ENCODE data around the gene GFI1B.
"Not testable (repeated sequence)": the region's sequence is repeated elsewhere in the genome, so short reads cannot be mapped to it uniquely, and the experiment has no call there.

GFI1B gene

GRCh38 chr9:132996526-132996925, 18.0 kb downstream of the GFI1B start:
- TF ChIP-seq, protein P1, sequence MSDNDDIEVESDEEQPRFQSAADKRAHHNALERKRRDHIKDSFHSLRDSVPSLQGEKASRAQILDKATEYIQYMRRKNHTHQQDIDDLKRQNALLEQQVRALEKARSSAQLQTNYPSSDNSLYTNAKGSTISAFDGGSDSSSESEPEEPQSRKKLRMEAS (IDR thresholded peaks at IDR 0.05; ENCODE audit: low read depth, low read length): no peak
- TF ChIP-seq MYC (IDR thresholded peaks at IDR 0.05; ENCODE audit: low read depth, low read length): no peak
- no peak for DNase-seq (ENCODE audit: low read depth)

DNA sequence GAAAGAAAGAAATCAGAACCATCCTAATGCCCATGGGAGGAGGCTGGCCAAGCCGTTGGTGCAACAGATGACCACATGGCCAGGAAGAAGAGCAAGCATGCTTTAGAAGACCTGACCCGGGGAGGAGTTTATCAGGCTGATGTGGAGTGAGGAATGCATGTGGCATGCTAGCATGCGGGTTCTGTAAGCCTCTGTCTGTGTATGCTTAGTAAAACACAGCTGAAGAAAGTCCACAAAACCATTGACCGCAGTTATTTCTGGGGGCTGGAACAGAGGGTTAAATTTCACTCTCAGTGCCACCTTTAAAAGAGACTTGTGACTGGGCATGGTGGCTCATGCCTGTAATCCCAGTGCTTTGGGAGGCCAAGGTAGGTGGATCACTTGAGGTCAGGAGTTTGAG, 19.1 kb downstream of the GFI1B start:
- no peak for TF ChIP-seq CTCF (IDR thresholded peaks at IDR 0.05; ENCODE audit: low read depth, low read length)
- TF ChIP-seq, protein P1 (IDR thresholded peaks at IDR 0.05; ENCODE audit: low read depth, low read length): peak; percentile 62
- no peak for DNase-seq (ENCODE audit: low read depth)
- H3K4me3 ChIP-seq (ENCODE audit: low read depth, low read length): no peak overlapping the region

More at GRCh38 chr9:132996526-132996925, 18.0 kb downstream of the GFI1B start:
- no peak overlapping the region for H3K4me3 ChIP-seq (ENCODE audit: low read depth, low read length)

GRCh38 chr9:132998221-132998620, 19.7 kb downstream of the GFI1B start:
- not testable (repeated sequence) for H3K4me3 ChIP-seq (ENCODE audit: low read depth, low read length); DNase-seq (ENCODE audit: low read depth)

DNA sequence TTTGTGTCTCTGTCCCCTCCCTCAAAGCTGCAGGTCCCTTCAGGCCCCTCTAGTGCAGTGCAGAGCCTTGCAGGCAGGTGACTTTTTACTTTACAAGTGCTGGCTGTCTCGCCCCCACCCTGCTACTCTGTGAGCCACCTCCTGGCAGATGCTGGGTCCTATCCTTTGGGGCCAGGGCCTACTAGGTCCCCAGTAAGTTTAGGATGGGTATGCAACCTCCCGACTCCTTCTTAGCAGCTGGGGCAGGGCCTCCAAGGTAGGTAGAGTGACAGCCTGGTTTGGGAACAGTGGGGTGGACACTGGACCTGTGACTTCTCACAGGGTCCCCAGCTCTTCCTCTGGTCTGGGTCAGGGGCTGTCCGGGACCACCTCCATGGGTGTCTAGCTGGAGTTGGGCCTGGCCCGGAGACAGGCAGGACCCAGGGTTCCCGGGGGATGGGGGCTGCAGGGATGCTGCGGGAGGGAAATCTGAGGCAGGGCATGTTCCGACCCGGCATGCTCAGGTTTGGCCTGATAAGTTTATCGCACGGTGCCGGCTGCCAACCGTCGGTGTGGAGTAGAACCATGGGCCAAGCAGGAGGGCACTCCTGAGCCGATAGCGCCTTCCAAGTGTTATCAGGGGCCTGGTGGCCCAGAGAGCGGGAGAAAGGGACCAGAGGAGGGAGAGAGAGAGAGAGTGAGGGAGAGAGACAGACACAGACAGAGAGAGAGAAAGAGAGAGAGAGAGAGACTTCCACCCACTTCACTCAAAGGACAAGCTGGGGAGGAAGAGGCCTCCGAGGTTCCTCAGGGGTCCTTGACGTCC, 20.5 kb downstream of the GFI1B start:
- DNase-seq (ENCODE audit: low read depth): no peak
- H3K4me3 ChIP-seq (ENCODE audit: low read depth, low read length): no peak overlapping the region
- TF ChIP-seq, protein P1 (IDR thresholded peaks at IDR 0.05; ENCODE audit: low read depth, low read length): no peak
- TF ChIP-seq POLR2A (IDR thresholded peaks at IDR 0.05; ENCODE audit: extremely low read depth, insufficient read length) (no peak), CTCF (IDR thresholded peaks at IDR 0.05; ENCODE audit: low read depth, low read length) (no peak), MYC (IDR thresholded peaks at IDR 0.05; ENCODE audit: low read depth, low read length) (no peak)

DNA sequence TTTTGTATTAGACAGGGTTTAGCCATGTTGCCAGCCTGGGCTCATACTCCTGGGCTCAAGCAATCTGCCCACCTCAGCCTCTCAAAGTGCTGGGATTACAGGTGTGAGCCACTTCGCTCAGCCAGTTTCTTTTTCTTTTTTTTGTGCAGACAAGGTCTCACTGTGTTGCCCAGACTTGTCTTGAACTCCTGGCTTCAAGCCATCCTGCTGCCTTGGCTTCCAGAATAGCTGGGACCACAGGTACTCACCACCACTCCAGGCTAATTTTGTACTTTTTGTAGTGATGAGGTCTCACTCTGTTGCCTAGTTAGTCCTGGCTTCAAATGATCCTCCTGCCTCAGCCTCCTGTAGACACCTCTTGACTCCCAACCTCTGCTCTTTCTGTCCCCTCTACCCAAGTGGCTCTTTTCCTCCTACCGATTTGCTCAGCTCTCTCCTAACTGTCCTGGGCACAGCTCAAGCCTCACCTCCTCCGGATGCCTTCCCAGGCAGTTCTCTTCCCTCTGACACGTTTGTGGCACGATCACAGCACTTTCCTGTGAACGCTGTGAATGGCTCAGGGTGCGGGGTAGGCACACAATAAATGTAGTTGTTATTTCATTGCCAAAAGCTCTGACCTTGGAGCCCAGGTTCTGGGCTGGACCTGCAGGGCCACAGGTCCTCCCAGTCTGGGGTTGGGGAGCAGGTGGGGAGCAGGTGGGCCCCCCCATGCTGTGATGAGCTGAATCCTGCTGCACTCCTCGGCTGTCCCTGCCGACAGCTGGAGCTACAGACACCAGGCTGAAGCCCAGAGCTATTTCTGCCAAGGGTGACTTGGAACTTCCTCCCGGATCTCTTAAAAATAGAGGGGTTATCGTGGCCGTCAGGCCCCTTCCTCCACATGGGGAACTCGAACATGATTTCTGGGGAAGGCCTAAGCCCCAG, 23.9 kb downstream of the GFI1B start:
- peak overlapping the region; percentile 1 for H3K4me3 ChIP-seq (ENCODE audit: low read depth, low read length)
- DNase-seq (ENCODE audit: low read depth): no peak
- TF ChIP-seq CTCF (IDR thresholded peaks at IDR 0.05; ENCODE audit: low read depth, low read length): no peak
- TF ChIP-seq, protein P1 (IDR thresholded peaks at IDR 0.05; ENCODE audit: low read depth, low read length): no peak
- TF ChIP-seq MYC (IDR thresholded peaks at IDR 0.05; ENCODE audit: low read depth, low read length): no peak; the same call in 1 of the 2 replicates
- no peak for TF ChIP-seq POLR2A (IDR thresholded peaks at IDR 0.05; ENCODE audit: extremely low read depth, insufficient read length)

GRCh38 chr9:133003071-133003461, 24.6 kb downstream of the GFI1B start:
- DNase-seq (ENCODE audit: low read depth): peak; percentile 93
- TF ChIP-seq, protein P1 (IDR thresholded peaks at IDR 0.05; ENCODE audit: low read depth, low read length): peak; percentile 17; the same call in 1 of the 2 replicates
- TF ChIP-seq CTCF (IDR thresholded peaks at IDR 0.05; ENCODE audit: low read depth, low read length): no peak
- no peak overlapping the region for H3K4me3 ChIP-seq (ENCODE audit: low read depth, low read length)

Measured in NB4 (cell line).